ENCODE measurements around the gene PRAC1. TPM values are rescaled to one million over a fixed set of nuclear protein-coding genes. Genes with fewer than 3 reads are reported as not detected.
A peak's percentile ranks its signal among the peaks of the same experiment; 100 is the strongest.

PRAC1 gene
- polyA plus RNA-seq (2013, experiment 1 of 2; ENCODE audit: insufficient read length), result 1.3 TPM
- polyA plus RNA-seq (2013, experiment 2 of 2; ENCODE audit: insufficient read length), result 1.5 TPM

GRCh38 chr17:48722201-48722907, at the start of gene PRAC1:
Gene PRAC1 (minus strand): TSS chr17:48722518. CDS start chr17:48722392, 126 bp downstream.
- peak; percentile 23 for DNase-seq

- no peak for DNase-seq
Observed at GRCh38 chr17:48770954-48771353, 48.6 kb upstream of the PRAC1 start.

GRCh38 chr17:48769009-48769675, 46.8 kb upstream of the PRAC1 start:
- no peak for DNase-seq

- no peak for DNase-seq
Observed at GRCh38 chr17:48767263-48767774, 45.0 kb upstream of the PRAC1 start.

- no peak for DNase-seq
Observed at GRCh38 chr17:48761114-48761513, 38.8 kb upstream of the PRAC1 start.

GRCh38 chr17:48760411-48760810, 38.1 kb upstream of the PRAC1 start:
- no peak for DNase-seq

- no peak for DNase-seq
Observed at GRCh38 chr17:48759288-48759687, 37.0 kb upstream of the PRAC1 start.

- no peak for DNase-seq
Observed at GRCh38 chr17:48757524-48757961, 35.2 kb upstream of the PRAC1 start.

GRCh38 chr17:48756830-48757251, 34.5 kb upstream of the PRAC1 start:
- DNase-seq, result no peak

GRCh38 chr17:48755356-48755755, 33.0 kb upstream of the PRAC1 start:
- no peak for DNase-seq

- DNase-seq, result no peak
Observed at GRCh38 chr17:48754500-48755261, 32.4 kb upstream of the PRAC1 start.

- DNase-seq, result no peak
Observed at GRCh38 chr17:48753794-48754499, 31.6 kb upstream of the PRAC1 start.

- peak; percentile 7 for DNase-seq
Observed at GRCh38 chr17:48752399-48753288, 30.3 kb upstream of the PRAC1 start.

- no peak for DNase-seq
Observed at GRCh38 chr17:48751733-48752398, 29.5 kb upstream of the PRAC1 start.

GRCh38 chr17:48751172-48751571, 28.9 kb upstream of the PRAC1 start:
- no peak for DNase-seq

GRCh38 chr17:48749621-48750553, 27.6 kb upstream of the PRAC1 start:
- no peak for DNase-seq

GRCh38 chr17:48748718-48749566, 26.6 kb upstream of the PRAC1 start:
- no peak for DNase-seq

All from fibroblast of skin of scalp (primary cell).